HEK293 (cell line): ENCODE data around the gene ANAPC5.
"Not testable (repeated sequence)": the region's sequence is repeated elsewhere in the genome, so short reads cannot be mapped to it uniquely, and the experiment has no call there.

Experiments used
- CTCF ChIA-PET: fragments of 350-600 bp; formaldehyde crosslinking; extraction: SDS; loops from one replicate; lab custom pipeline; 2021; ENCODE audit warnings: antibody characterized with exemption; lab: Yijun Ruan, JAX
- POLR2A ChIA-PET: fragments of 300-600 bp; formaldehyde crosslinking; extraction: SDS; loops from one replicate; lab custom pipeline; 2020; ENCODE audit warnings: antibody characterized with exemption, inconsistent platforms; lab: Yijun Ruan, JAX
- H3K27ac ChIP-seq: fragments of 200-500 bp; sonication (Bioruptor generic); 2 replicates; pipeline ENCODE4 v1.5.1; 2014; ENCODE audit warnings: low read depth, low read length, control low read depth, inconsistent platforms; ENCODE audit errors: extremely low read depth
- H3K36me3 ChIP-seq, 2 experiments: fragments of 200-500 bp in 1 of 2; sonication (Bioruptor generic) in 1 of 2; 1 replicate in 1 of 2; 2 replicates in 1 of 2; pipeline ENCODE4 v1.5.1; 2014 to 2017; ENCODE audit warnings: inconsistent platforms in 2 of 2, low read length in 2 of 2; ENCODE audit not compliant: control insufficient read depth in 2 of 2, insufficient read depth in 1 of 2
- H3K4me1 ChIP-seq: fragments of 200-500 bp; sonication (Bioruptor generic); 2 replicates; pipeline ENCODE4 v1.5.1; 2014; ENCODE audit warnings: mild to moderate bottlenecking, low read length, inconsistent platforms; ENCODE audit not compliant: control insufficient read depth, insufficient read depth
- H3K4me3 ChIP-seq: 2 replicates; pipeline ENCODE4 v1.5.1; 2011; ENCODE audit warnings: low read depth, mild to moderate bottlenecking, control low read depth, low read length, moderate library complexity
- H3K9me3 ChIP-seq: fragments of 200-500 bp; sonication (Bioruptor generic); 2 replicates; pipeline ENCODE4 v1.5.1; 2014; ENCODE audit warnings: low read depth, low read length, inconsistent platforms; ENCODE audit not compliant: control insufficient read depth, insufficient read depth
- BCL6B ChIP-seq: fragments of 450-650 bp; formaldehyde crosslinking; IDR thresholded peaks from 2 replicates; pipeline ENCODE4 v1.5.1; 2017; ENCODE audit warnings: missing biosample characterization, missing genetic modification characterization
- SALL2 ChIP-seq: fragments of 450-650 bp; formaldehyde crosslinking; IDR thresholded peaks from 2 replicates; pipeline ENCODE4 v1.5.0; 2017; ENCODE audit warnings: missing biosample characterization, mild to moderate bottlenecking, missing genetic modification characterization, borderline replicate concordance
- ZBTB21 ChIP-seq: fragments of 450-650 bp; formaldehyde crosslinking; IDR thresholded peaks from 2 replicates; pipeline ENCODE4 v1.5.1; 2017; ENCODE audit warnings: missing biosample characterization, missing genetic modification characterization
- ZNF121 ChIP-seq: fragments of 450-650 bp; formaldehyde crosslinking; IDR thresholded peaks from 2 replicates; pipeline ENCODE4 v1.5.1; 2016; ENCODE audit warnings: missing biosample characterization, missing genetic modification characterization
- ZNF423 ChIP-seq: fragments of 450-650 bp; formaldehyde crosslinking; IDR thresholded peaks from 2 replicates; pipeline ENCODE4 v1.5.1; 2016; ENCODE audit warnings: missing biosample characterization, missing genetic modification characterization
- ZNF449 ChIP-seq: fragments of 450-650 bp; formaldehyde crosslinking; IDR thresholded peaks from 2 replicates; pipeline ENCODE4 v1.5.1; 2017; ENCODE audit warnings: missing biosample characterization, mild to moderate bottlenecking, missing genetic modification characterization, moderate library complexity
- ZNF510 ChIP-seq: fragments of 450-650 bp; formaldehyde crosslinking; IDR thresholded peaks from 2 replicates; pipeline ENCODE4 v1.5.1; 2018; ENCODE audit warnings: mild to moderate bottlenecking, missing genetic modification characterization, missing biosample characterization; ENCODE audit not compliant: insufficient replicate concordance
- ZNF639 ChIP-seq: fragments of 450-650 bp; formaldehyde crosslinking; IDR thresholded peaks from 2 replicates; pipeline ENCODE4 v1.5.1; 2016; ENCODE audit warnings: missing biosample characterization, missing genetic modification characterization
- ZNF658 ChIP-seq: fragments of 450-650 bp; formaldehyde crosslinking; IDR thresholded peaks from 2 replicates; pipeline ENCODE4; 2016; ENCODE audit warnings: missing biosample characterization, missing genetic modification characterization
- ZNF747 ChIP-seq: fragments of 450-650 bp; formaldehyde crosslinking; IDR thresholded peaks from 2 replicates; pipeline ENCODE4 v1.5.1; 2016; ENCODE audit warnings: missing biosample characterization, missing genetic modification characterization
- ZXDB ChIP-seq: fragments of 450-650 bp; formaldehyde crosslinking; IDR thresholded peaks from 2 replicates; pipeline ENCODE4 v1.5.1; 2016; ENCODE audit warnings: missing biosample characterization, missing genetic modification characterization
- TF ChIP-seq, protein P1 (sequence below): fragments of 450-650 bp; IDR thresholded peaks from 2 replicates; pipeline ENCODE4 v1.5.1; 2018; ENCODE audit warnings: missing biosample characterization, mild to moderate bottlenecking, missing genetic modification characterization

ANAPC5 gene

DNA sequence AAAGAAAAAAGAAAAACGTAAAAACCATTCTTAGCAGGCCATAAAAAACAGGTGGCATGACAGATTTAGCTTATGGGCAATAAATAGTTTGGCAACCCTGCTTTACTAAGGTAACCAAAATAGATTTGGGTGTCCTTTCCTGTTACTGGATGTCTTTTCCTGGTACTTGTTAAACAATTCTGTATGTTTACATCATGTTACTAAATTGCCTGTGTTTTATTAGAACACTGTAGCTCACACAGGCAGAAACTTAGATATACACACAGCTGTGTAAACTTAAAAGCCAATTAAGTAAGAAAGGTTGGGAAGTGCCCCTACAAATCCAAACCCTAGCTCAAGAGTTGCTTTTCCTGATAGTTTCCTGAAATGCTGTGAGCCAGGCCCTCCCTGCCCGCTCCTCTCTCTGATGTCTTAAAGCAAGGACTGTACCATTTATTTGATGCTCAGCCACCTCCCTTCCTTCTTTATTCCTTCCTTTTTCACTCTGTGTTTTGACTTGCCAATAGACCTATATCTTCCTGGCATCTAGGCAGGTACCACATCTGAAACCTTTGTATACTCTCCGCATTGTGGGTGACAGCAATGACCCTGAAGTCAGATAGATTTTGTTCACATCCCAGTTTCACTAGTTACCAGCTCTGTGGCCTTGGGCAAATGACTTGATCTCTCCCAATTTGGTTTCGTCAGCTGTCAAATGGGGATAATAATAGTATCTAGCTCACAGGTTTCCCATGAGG lies 52.0 kb downstream of the ANAPC5 start (continued):
- no peak for TF ChIP-seq ZNF449 (tag by site-specific recombination)
- no peak for TF ChIP-seq ZNF423
- TF ChIP-seq BCL6B (tag by site-specific recombination): no peak
- TF ChIP-seq, protein P1, sequence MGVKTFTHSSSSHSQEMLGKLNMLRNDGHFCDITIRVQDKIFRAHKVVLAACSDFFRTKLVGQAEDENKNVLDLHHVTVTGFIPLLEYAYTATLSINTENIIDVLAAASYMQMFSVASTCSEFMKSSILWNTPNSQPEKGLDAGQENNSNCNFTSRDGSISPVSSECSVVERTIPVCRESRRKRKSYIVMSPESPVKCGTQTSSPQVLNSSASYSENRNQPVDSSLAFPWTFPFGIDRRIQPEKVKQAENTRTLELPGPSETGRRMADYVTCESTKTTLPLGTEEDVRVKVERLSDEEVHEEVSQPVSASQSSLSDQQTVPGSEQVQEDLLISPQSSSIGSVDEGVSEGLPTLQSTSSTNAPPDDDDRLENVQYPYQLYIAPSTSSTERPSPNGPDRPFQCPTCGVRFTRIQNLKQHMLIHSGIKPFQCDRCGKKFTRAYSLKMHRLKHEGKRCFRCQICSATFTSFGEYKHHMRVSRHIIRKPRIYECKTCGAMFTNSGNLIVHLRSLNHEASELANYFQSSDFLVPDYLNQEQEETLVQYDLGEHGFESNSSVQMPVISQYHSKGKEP (tag by site-specific recombination): no peak
- TF ChIP-seq SALL2 (tag by site-specific recombination): no peak
- TF ChIP-seq, all 188 proteins: peak for 6

GRCh38 chr12:121299662-121300061 lies 52.5 kb downstream of the ANAPC5 start:
- CTCF ChIA-PET: interaction anchor here (0.6 kb wide), 1 partner anchor 69 kb away, joined by 4 read pairs; no protein-coding TSS in a partner anchor
- no peaks in the 10 kb centered on the region for H3K36me3 ChIP-seq

DNA sequence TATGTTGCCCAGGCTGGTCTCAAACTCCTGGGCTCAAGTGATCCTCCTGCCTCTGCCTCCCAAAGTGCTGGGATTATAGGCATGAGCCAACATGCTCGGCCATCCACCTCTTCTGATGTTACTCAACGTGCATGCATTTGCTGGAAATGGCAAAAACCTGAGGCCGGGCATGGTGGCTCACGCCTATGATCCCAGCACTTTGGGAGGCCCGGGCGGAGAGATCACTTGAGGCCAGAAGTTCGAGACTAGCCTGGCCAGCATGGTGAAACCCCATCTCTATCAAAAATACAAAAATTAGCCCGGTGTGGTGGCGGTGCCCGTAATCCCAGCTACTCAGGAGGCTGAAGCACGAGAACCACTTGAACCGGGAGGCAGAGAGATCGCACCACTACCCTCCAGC lies 53.8 kb downstream of the ANAPC5 start:
- H3K4me3 ChIP-seq, H3K36me3 ChIP-seq, CTCF ChIA-PET, H3K9me3 ChIP-seq, H3K4me1 ChIP-seq, H3K27ac ChIP-seq: not testable (repeated sequence)
- POLR2A ChIA-PET: interaction anchor here (0.9 to 2.2 kb wide), 2 partner anchors 54 to 101 kb away, joined by 3 to 11 read pairs; partner anchors contain the start of genes ANAPC5 and RNF34

More at GRCh38 chr12:121299662-121300061, 52.5 kb downstream of the ANAPC5 start:
- Histone ChIP-seq H3K27ac (no peak overlapping the region), H3K4me1 (no peaks in the 10 kb centered on the region), H3K9me3 (no peaks in the 10 kb centered on the region), H3K4me3 (no peak overlapping the region)
- TF ChIP-seq, protein P1 (tag by site-specific recombination): peak; percentile 62; the same call in 1 of the 2 replicates
- TF ChIP-seq ZNF510: no peak
- TF ChIP-seq ZNF639 (tag by site-specific recombination): no peak
- TF ChIP-seq ZNF747 (tag by site-specific recombination): no peak
- peak; percentile 74; the same call in 1 of the 2 replicates for TF ChIP-seq ZNF121 (tag by site-specific recombination)
- no peak for TF ChIP-seq ZBTB21
- no peak for TF ChIP-seq ZNF658 (tag by site-specific recombination)
- TF ChIP-seq ZXDB: 0 out of 2 replicates have a peak, but pooled peaks have one; percentile 3
- POLR2A ChIA-PET: no interaction called here
